Activated CD8-positive, alpha-beta T cell treated with anti-CD3 and anti-CD28 coated beads for 36 hours (primary cell): ENCODE results near the gene HENMT1. TPM values are rescaled to one million over a fixed set of nuclear protein-coding genes. Genes with fewer than 3 reads are reported as not detected.

Experiments used
- ATAC-seq: fragments of 200-7000 bp; cut with Tn5 transposase; one replicate; pipeline ENCODE4 v1.10.0; 2021; ENCODE audit warnings: mild to moderate bottlenecking, moderate library complexity
- CTCF ChIA-PET: fragments of 350-600 bp; sonication (Branson Sonifier 250); formaldehyde crosslinking; loops from one replicate; lab custom pipeline; 2021; ENCODE audit warnings: antibody characterized with exemption; lab: Charles Lee
- POLR2A ChIA-PET: fragments of 350-600 bp; sonication (Branson Sonifier 250); formaldehyde crosslinking; loops from one replicate; lab custom pipeline; 2021; ENCODE audit warnings: antibody characterized with exemption; lab: Charles Lee
- DNase-seq: peaks from one replicate; pipeline ENCODE4 v3.0.0-alpha.2; 2020
- H3K27ac Mint-ChIP-seq: one replicate; pipeline ENCODE4 v1.8.0; 2021; ENCODE audit warnings: mild to moderate bottlenecking, mixed read lengths
- H3K27me3 Mint-ChIP-seq: one replicate; pipeline ENCODE4 v1.8.0; 2021; ENCODE audit warnings: mixed read lengths
- H3K36me3 Mint-ChIP-seq: one replicate; pipeline ENCODE4 v1.8.0; 2021; ENCODE audit warnings: low read depth, mixed read lengths
- H3K4me1 Mint-ChIP-seq: one replicate; pipeline ENCODE4 v1.8.0; 2021; ENCODE audit warnings: low read depth, mixed read lengths
- H3K4me3 Mint-ChIP-seq: one replicate; pipeline ENCODE4 v1.8.0; 2021; ENCODE audit warnings: mild to moderate bottlenecking, moderate library complexity, mixed read lengths
- H3K9me3 Mint-ChIP-seq: one replicate; pipeline ENCODE4 v1.8.0; 2021; ENCODE audit warnings: mixed read lengths
- intact Hi-C: fragments of 100-400 bp; cut with micrococcal nuclease; formaldehyde crosslinking; loops from one replicate; pipeline ENCODE4 v1.10.0; 2022
- total RNA-seq, 2 experiments: library from RNA; stranded (reverse); gene quantifications; one replicate each; pipeline ENCODE4 v1.2.3, GENCODE V29; 2021
- TF ChIP-seq, protein P1 (sequence below): fragments of 200-600 bp; IDR thresholded peaks from one replicate; pipeline ENCODE4 v1.8.0; 2022; ENCODE audit warnings: antibody characterized with exemption, mild to moderate bottlenecking

The HENMT1 gene
- total RNA-seq, 2 experiments from 2014 or later = 25.3 to 27.1 TPM

DNA sequence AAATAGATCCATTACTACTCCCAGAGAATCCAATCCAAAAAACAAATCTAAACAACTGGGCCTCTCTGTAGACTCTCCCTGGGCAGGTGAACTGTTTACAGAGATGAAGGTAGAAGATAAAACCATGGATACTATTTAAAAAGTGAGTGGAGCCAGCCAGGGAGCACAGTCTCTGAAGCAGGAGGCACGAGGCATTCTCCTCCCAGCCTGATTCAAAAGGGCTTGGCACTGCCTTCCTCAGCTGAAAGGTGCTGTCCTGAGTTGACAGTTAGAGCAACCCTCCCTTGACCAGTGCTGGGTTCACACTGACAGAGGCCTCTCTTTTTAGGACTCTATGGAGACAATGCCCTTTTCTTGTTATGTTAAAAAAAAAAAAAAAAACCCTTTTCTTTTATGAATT is 36.8 kb downstream of the HENMT1 start:
- Mint-ChIP-seq H3K27ac (no peak overlapping the region), H3K9me3 (no peaks in the 10 kb centered on the region), H3K4me1 (no peaks in the 10 kb centered on the region), H3K36me3 (peaks cover 3% of the 10 kb centered on the region), H3K27me3 (no peaks in the 10 kb centered on the region), H3K4me3 (no peak overlapping the region)
- POLR2A ChIA-PET = no interaction called here
- ATAC-seq (no peak), DNase-seq (no peak)
- intact Hi-C loops = no loop called here
- TF ChIP-seq, protein P1, sequence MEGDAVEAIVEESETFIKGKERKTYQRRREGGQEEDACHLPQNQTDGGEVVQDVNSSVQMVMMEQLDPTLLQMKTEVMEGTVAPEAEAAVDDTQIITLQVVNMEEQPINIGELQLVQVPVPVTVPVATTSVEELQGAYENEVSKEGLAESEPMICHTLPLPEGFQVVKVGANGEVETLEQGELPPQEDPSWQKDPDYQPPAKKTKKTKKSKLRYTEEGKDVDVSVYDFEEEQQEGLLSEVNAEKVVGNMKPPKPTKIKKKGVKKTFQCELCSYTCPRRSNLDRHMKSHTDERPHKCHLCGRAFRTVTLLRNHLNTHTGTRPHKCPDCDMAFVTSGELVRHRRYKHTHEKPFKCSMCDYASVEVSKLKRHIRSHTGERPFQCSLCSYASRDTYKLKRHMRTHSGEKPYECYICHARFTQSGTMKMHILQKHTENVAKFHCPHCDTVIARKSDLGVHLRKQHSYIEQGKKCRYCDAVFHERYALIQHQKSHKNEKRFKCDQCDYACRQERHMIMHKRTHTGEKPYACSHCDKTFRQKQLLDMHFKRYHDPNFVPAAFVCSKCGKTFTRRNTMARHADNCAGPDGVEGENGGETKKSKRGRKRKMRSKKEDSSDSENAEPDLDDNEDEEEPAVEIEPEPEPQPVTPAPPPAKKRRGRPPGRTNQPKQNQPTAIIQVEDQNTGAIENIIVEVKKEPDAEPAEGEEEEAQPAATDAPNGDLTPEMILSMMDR = no peak
- CTCF ChIA-PET = no interaction called here

DNA sequence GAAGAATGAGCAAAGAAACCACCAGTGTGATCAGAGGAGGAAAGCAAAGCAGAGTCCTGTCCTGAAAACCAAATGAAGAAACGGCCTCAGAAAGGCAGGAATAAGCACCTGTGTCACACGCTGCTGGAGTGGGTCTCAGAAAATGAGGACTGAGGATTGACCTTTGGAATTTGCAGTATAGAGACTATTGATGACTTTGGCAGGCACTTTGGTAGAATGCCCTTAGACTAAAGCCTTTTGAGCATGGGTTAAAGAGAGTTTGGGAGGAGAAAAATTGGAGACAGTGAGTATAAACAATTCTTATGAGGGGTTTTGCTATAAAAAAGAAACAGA is 43.2 kb downstream of the HENMT1 start:
- POLR2A ChIA-PET = no interaction called here
- H3K36me3 Mint-ChIP-seq = peaks cover 3% of the 10 kb centered on the region
- no peaks in the 10 kb centered on the region for H3K27me3 Mint-ChIP-seq
- H3K4me3 Mint-ChIP-seq = no peak overlapping the region
- H3K27ac Mint-ChIP-seq = no peak overlapping the region
- intact Hi-C loops = no loop called here
- H3K9me3 Mint-ChIP-seq = no peaks in the 10 kb centered on the region
- ATAC-seq = no peak
- CTCF ChIA-PET = no interaction called here
- no peak for DNase-seq
- TF ChIP-seq, protein P1 = no peak
- H3K4me1 Mint-ChIP-seq = no peaks in the 10 kb centered on the region

DNA sequence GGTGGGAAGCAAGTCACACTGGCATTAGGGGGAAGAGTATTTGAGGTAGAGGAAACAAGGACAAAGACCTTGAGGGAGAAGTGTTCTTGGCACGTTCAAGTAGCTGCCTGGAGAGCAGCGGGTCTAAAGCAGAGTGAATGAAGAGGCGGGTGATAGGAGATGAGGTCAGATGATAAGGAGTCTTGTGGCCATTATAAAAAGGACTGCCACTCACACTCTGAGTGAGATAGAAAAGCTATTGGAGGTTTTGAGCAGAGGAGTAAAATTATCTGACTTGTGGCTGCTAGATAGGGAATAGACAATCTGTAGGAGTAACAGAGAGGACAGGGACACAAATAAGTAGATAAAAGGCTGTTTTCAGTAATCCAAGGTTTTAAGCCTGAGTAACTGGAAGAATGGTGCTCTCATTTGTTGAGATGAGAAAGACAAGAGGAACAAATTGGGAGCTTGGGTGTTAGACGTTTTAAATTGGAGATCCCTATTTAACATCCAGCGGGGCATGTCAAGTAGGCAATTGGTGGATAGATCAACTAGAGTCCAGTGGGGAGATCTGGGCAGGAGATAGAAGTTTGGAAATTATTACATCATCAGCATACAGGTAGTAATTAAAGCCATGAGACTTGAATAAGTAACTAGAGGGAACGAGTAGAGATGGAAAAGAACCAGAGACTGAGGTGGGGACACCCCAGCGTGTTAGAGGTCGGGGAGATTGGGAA is 43.7 kb downstream of the HENMT1 start:
- ChIA-PET POLR2A (no interaction called here), CTCF (no interaction called here)
- Mint-ChIP-seq H3K27me3 (no peaks in the 10 kb centered on the region), H3K36me3 (peaks cover 3% of the 10 kb centered on the region), H3K4me1 (no peaks in the 10 kb centered on the region), H3K4me3 (no peak overlapping the region), H3K9me3 (no peaks in the 10 kb centered on the region), H3K27ac (no peak overlapping the region)
- ATAC-seq (peak; percentile 37), DNase-seq (no peak)
- intact Hi-C loops = no loop called here
- TF ChIP-seq, protein P1 = no peak

DNA sequence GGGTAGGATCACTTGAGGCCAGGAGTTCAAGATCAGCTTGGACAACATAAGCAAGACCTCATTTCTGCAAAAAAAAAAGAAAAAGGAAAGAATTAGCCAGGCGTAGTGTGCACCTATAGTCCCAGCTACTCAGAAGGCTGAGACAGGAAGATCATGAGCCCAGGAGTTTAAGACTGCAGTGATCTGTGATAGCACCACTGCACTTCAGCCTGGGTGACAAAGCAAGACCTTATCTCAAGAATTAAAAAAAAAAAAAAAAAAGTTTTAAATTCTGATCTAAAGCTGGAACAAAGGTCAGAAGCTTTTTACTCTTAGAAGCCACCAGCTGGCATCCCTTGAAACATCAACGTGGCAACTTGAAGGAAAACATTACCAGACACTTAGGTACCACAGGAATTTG is 45.3 kb downstream of the HENMT1 start:
- H3K4me1 Mint-ChIP-seq = no peaks in the 10 kb centered on the region
- ChIA-PET POLR2A (interaction anchor here (1.4 kb wide), 1 partner anchor 46 kb away, joined by 3 read pairs; the partner anchor contains the start of gene HENMT1), CTCF (interaction anchor here (0.7 to 1.3 kb wide), 3 partner anchors 28 to 152 kb away, joined by 3 read pairs; no protein-coding TSS in a partner anchor)
- TF ChIP-seq, protein P1 = no peak
- H3K9me3 Mint-ChIP-seq = no peaks in the 10 kb centered on the region
- intact Hi-C loops = no loop called here
- H3K27ac Mint-ChIP-seq = no peak overlapping the region
- no peak for ATAC-seq
- no peak overlapping the region for H3K4me3 Mint-ChIP-seq
- H3K27me3 Mint-ChIP-seq = no peaks in the 10 kb centered on the region
- DNase-seq = no peak
- no peaks in the 10 kb centered on the region for H3K36me3 Mint-ChIP-seq

DNA sequence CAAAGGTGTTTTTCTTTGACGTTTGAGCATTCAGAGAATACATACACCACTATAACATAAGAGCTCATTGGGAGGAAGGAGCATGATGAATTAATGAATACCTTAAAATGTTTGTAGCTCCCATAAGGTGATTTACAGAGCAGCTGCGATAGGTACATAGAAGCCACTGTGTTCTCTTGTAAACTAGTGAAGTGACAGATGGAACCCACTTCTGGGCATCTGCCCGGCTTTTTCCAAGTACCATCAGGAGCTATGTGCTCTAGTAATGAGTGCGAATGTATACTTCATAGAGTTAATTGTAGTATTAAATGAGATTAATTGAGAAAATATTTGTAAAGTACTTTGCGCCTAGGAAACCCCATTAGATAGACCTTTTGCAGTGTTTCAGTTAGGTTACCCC is 48.4 kb downstream of the HENMT1 start:
- H3K4me1 Mint-ChIP-seq = no peaks in the 10 kb centered on the region
- POLR2A ChIA-PET = interaction anchor here (1.1 kb wide), 1 partner anchor 107 kb away, joined by 3 read pairs; no protein-coding TSS in a partner anchor
- DNase-seq (no peak), ATAC-seq (no peak)
- H3K9me3 Mint-ChIP-seq = no peaks in the 10 kb centered on the region
- TF ChIP-seq, protein P1 = no peak
- peaks cover 11% of the 10 kb centered on the region for H3K36me3 Mint-ChIP-seq
- intact Hi-C loops = no loop called here
- H3K4me3 Mint-ChIP-seq = no peak overlapping the region
- no peak overlapping the region for H3K27ac Mint-ChIP-seq
- CTCF ChIA-PET = interaction anchor here (2.3 kb wide), 1 partner anchor 31 kb away, joined by 8 read pairs; no protein-coding TSS in a partner anchor
- no peaks in the 10 kb centered on the region for H3K27me3 Mint-ChIP-seq
